Aortic smooth muscle cell (primary cell): ENCODE measurements around the gene SPEN. TPM values are rescaled to one million over a fixed set of nuclear protein-coding genes. Genes with fewer than 3 reads are reported as not detected.

Source experiments
- total RNA-seq: library from RNA; depleted of rRNA; stranded (reverse); fragments of >200 nt; gene quantifications from 2 replicates; pipeline ENCODE4 v1.2.3, GENCODE V29; 2014

SPEN gene
- 15.1 and 20.9 TPM in 2 replicates for total RNA-seq

GRCh38 chr1:15847100-15847892 lies at the start of gene SPEN:
SPEN (plus strand) TSS chr1:15847707; CDS start chr1:15848068, 361 bp downstream.

GRCh38 chr1:15807549-15807948 lies 40.0 kb upstream of the SPEN start, which contains the start of gene UQCRHL:
UQCRHL (minus strand) TSS chr1:15807649; CDS start chr1:15807649, 0 bp downstream.

GRCh38 chr1:15975805-15976680 lies 128.5 kb downstream of the SPEN start, which contains the start of gene ZBTB17:
ZBTB17 (minus strand) TSS chr1:15976101; CDS start chr1:15948495, 27,606 bp downstream.

Other genes with a start within 250 kb of the SPEN start
- gene DDI2, start 230.2 kb upstream of the SPEN start, total RNA-seq: 11.6 and 14.1 TPM in 2 replicates
- 60.5 and 62.9 TPM in 2 replicates for gene PLEKHM2, start 163.4 kb upstream of the SPEN start, total RNA-seq
- 0.26 and 0.62 TPM in 2 replicates for gene SLC25A34, start 111.4 kb upstream of the SPEN start, total RNA-seq
- not detected in 2 replicates for gene TMEM82, start 105.2 kb upstream of the SPEN start, total RNA-seq
- gene FBLIM1, start 88.9 kb upstream of the SPEN start, total RNA-seq: 70.9 and 129 TPM in 2 replicates
- 11.7 and 12.0 TPM in 2 replicates for gene UQCRHL, start 40.1 kb upstream of the SPEN start, total RNA-seq
- gene ZBTB17, start 128.4 kb downstream of the SPEN start, total RNA-seq: 22.1 and 27.2 TPM in 2 replicates
- not detected in 2 replicates for gene SRARP, start 156.5 kb downstream of the SPEN start, total RNA-seq
- 4.6 and 21.6 TPM in 2 replicates for gene HSPB7, start 170.3 kb downstream of the SPEN start, total RNA-seq
- not detected in 2 replicates for gene CLCNKA, start 174.3 kb downstream of the SPEN start, total RNA-seq
- gene CLCNKB, start 196.1 kb downstream of the SPEN start, total RNA-seq: under 0.01 TPM in 1 of 2 replicates, not detected in the other
- gene FAM131C, start 225.9 kb downstream of the SPEN start, total RNA-seq: 0.31 and 0.53 TPM in 2 replicates